HepG2 (cell line): Measurements from ENCODE around the gene MYO19. TPM values are rescaled to one million over a fixed set of nuclear protein-coding genes. Genes with fewer than 3 reads are reported as not detected.

Experiments used
- BRD4 ChIP-seq: sonication (generic); formaldehyde crosslinking; IDR thresholded peaks from 2 replicates; pipeline ENCODE4 v1.4.0; 2020; ENCODE audit warnings: missing genetic modification reagents
- CSRNP2 ChIP-seq: sonication (generic); formaldehyde crosslinking; conservative IDR thresholded peaks from 2 replicates; pipeline ENCODE4 v1.8.0; 2022; ENCODE audit warnings: low read depth, missing genetic modification reagents
- FOSL2 ChIP-seq: sonication (generic); formaldehyde crosslinking; IDR thresholded peaks from 2 replicates; pipeline ENCODE4 v1.4.0; 2020; ENCODE audit warnings: missing genetic modification reagents
- GFI1 ChIP-seq: sonication (generic); formaldehyde crosslinking; IDR thresholded peaks from 2 replicates; pipeline ENCODE4 v1.5.0; 2020; ENCODE audit warnings: missing genetic modification reagents, mild to moderate bottlenecking, borderline replicate concordance
- GTF2F1 ChIP-seq: fragments of 150-350 bp; IDR thresholded peaks from 2 replicates; pipeline ENCODE4 v1.6.1; 2014; ENCODE audit warnings: low read length
- HNF4G ChIP-seq, 2 experiments: sonication (generic) in 1 of 2; formaldehyde crosslinking in 1 of 2; IDR thresholded peaks; 2 replicates each; pipeline versions ENCODE4 v1.4.0 to v1.6.1; 2011 to 2020; ENCODE audit warnings: borderline replicate concordance in 2 of 2, low read depth in 2 of 2, mild to moderate bottlenecking in 2 of 2, low read length in 1 of 2, missing genetic modification reagents in 1 of 2, moderate library complexity in 1 of 2
- JARID2 ChIP-seq: sonication (generic); formaldehyde crosslinking; IDR thresholded peaks from 2 replicates; pipeline ENCODE4 v1.8.1; 2023; ENCODE audit warnings: missing genetic modification reagents, inconsistent platforms; ENCODE audit not compliant: insufficient replicate concordance
- KLF15 ChIP-seq: sonication (generic); formaldehyde crosslinking; IDR thresholded peaks from 2 replicates; pipeline ENCODE4 v1.8.1; 2023; ENCODE audit warnings: borderline replicate concordance, mild to moderate bottlenecking, inconsistent platforms, missing genetic modification reagents, mixed read lengths
- NFKB2 ChIP-seq: sonication (generic); formaldehyde crosslinking; IDR thresholded peaks from 2 replicates; pipeline ENCODE4 v1.4.0; 2020; ENCODE audit warnings: missing genetic modification reagents, borderline replicate concordance
- ZBTB4 ChIP-seq: sonication (generic); formaldehyde crosslinking; IDR thresholded peaks from 2 replicates; pipeline ENCODE4 v1.4.0; 2020; ENCODE audit warnings: missing genetic modification reagents, mild to moderate bottlenecking, borderline replicate concordance
- ZC3H13 ChIP-seq: sonication (generic); formaldehyde crosslinking; IDR thresholded peaks from 2 replicates; pipeline ENCODE4 v1.8.1; 2023; ENCODE audit warnings: mild to moderate bottlenecking, missing genetic modification reagents, moderate library complexity
- ZFX ChIP-seq: sonication (generic); formaldehyde crosslinking; IDR thresholded peaks from 2 replicates; pipeline ENCODE4 v1.4.0; 2020; ENCODE audit warnings: mild to moderate bottlenecking, low read depth, missing genetic modification reagents, moderate library complexity
- ZNF788 ChIP-seq: sonication (generic); formaldehyde crosslinking; IDR thresholded peaks from 2 replicates; pipeline ENCODE4 v1.5.0; 2020; ENCODE audit warnings: mild to moderate bottlenecking, missing genetic modification reagents, borderline replicate concordance
- polyA plus RNA-seq, 8 experiments: library from polyadenylated mRNA; depleted of rRNA in 3 of 8; stranded (reverse) in 7 of 8; unstranded in 1 of 8; fragments of >200 nt; fragmentation: Illumina TruSeq in 4 of 8; extraction: Trizol in 4 of 8; gene quantifications; 2 replicates each; pipeline versions ENCODE4 v1.2.1 to v1.2.3, GENCODE V29; 2011 to 2016; ENCODE audit warnings: low read depth in 4 of 8, missing spikeins in 1 of 8, mixed read lengths in 1 of 8; ENCODE audit not compliant: insufficient read depth in 1 of 8
- total RNA-seq, 5 experiments: library from RNA; depleted of rRNA; stranded (reverse); fragments of >200 nt; fragmentation: Illumina TruSeq; extraction: Trizol; gene quantifications; 2 replicates each; pipeline ENCODE4 v1.2.3, GENCODE V29; 2016; ENCODE audit warnings: low read depth in 1 of 5
- TF ChIP-seq, protein P1 (sequence below): sonication (generic); formaldehyde crosslinking; IDR thresholded peaks from 2 replicates; pipeline ENCODE4 v1.4.0; 2020; ENCODE audit warnings: missing genetic modification reagents
- TF ChIP-seq, protein P2 (sequence below): sonication (generic); formaldehyde crosslinking; IDR thresholded peaks from 2 replicates; pipeline ENCODE4 v1.5.0; 2020; ENCODE audit warnings: missing genetic modification reagents, mild to moderate bottlenecking, borderline replicate concordance
- TF ChIP-seq, protein P3 (sequence below): sonication (generic); formaldehyde crosslinking; IDR thresholded peaks from 2 replicates; pipeline ENCODE4 v1.4.0; 2020; ENCODE audit warnings: mild to moderate bottlenecking, missing genetic modification reagents

The MYO19 gene
- total and polyA plus RNA-seq, 2 of the 13 experiments (the other 11 are each of a cell fraction or from before 2014, with no cell fraction given), result 75.7 to 82.3 TPM

GRCh38 chr17:36534840-36535668 is at the start of gene MYO19, which contains the start of gene PIGW (continued):
- TF ChIP-seq CSRNP2 (CRISPR knock-in tag) (no peak), ZFX (CRISPR knock-in tag) (peak; percentile 78), BRD4 (peak; percentile 35; the same call in 1 of the 2 replicates), JARID2 (CRISPR knock-in tag) (no peak), ZNF788 (CRISPR knock-in tag) (peak; percentile 69), HNF4G (IDR thresholded peaks at IDR 0.05; ENCODE audit: borderline replicate concordance, low read depth, low read length) (no peak), HNF4G (CRISPR knock-in tag; IDR thresholded peaks at IDR 0.05; ENCODE audit: borderline replicate concordance, low read depth) (peak; percentile 50; the same call in 1 of the 2 replicates), ZBTB4 (CRISPR knock-in tag) (0 out of 2 replicates have a peak, but pooled peaks have one; percentile 24), FOSL2 (CRISPR knock-in tag) (no peak), NFKB2 (CRISPR knock-in tag) (peak; percentile 40; the same call in 1 of the 2 replicates), ZC3H13 (CRISPR knock-in tag) (peak; percentile 48; the same call in 1 of the 2 replicates), GTF2F1 (0 out of 2 replicates have a peak, but pooled peaks have one; percentile 46), KLF15 (CRISPR knock-in tag) (0 out of 2 replicates have a peak, but pooled peaks have one; percentile 31), GFI1 (CRISPR knock-in tag) (peak; percentile 71)
- TF ChIP-seq, protein P1, sequence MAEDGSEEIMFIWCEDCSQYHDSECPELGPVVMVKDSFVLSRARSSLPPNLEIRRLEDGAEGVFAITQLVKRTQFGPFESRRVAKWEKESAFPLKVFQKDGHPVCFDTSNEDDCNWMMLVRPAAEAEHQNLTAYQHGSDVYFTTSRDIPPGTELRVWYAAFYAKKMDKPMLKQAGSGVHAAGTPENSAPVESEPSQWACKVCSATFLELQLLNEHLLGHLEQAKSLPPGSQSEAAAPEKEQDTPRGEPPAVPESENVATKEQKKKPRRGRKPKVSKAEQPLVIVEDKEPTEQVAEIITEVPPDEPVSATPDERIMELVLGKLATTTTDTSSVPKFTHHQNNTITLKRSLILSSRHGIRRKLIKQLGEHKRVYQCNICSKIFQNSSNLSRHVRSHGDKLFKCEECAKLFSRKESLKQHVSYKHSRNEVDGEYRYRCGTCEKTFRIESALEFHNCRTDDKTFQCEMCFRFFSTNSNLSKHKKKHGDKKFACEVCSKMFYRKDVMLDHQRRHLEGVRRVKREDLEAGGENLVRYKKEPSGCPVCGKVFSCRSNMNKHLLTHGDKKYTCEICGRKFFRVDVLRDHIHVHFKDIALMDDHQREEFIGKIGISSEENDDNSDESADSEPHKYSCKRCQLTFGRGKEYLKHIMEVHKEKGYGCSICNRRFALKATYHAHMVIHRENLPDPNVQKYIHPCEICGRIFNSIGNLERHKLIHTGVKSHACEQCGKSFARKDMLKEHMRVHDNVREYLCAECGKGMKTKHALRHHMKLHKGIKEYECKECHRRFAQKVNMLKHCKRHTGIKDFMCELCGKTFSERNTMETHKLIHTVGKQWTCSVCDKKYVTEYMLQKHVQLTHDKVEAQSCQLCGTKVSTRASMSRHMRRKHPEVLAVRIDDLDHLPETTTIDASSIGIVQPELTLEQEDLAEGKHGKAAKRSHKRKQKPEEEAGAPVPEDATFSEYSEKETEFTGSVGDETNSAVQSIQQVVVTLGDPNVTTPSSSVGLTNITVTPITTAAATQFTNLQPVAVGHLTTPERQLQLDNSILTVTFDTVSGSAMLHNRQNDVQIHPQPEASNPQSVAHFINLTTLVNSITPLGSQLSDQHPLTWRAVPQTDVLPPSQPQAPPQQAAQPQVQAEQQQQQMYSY (CRISPR knock-in tag), result peak; percentile 15; the same call in 1 of the 2 replicates
- TF ChIP-seq, protein P2, sequence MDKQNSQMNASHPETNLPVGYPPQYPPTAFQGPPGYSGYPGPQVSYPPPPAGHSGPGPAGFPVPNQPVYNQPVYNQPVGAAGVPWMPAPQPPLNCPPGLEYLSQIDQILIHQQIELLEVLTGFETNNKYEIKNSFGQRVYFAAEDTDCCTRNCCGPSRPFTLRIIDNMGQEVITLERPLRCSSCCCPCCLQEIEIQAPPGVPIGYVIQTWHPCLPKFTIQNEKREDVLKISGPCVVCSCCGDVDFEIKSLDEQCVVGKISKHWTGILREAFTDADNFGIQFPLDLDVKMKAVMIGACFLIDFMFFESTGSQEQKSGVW, result no peak
- TF ChIP-seq, protein P3, sequence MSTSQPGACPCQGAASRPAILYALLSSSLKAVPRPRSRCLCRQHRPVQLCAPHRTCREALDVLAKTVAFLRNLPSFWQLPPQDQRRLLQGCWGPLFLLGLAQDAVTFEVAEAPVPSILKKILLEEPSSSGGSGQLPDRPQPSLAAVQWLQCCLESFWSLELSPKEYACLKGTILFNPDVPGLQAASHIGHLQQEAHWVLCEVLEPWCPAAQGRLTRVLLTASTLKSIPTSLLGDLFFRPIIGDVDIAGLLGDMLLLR (CRISPR knock-in tag), result peak; percentile 84; the same call in 1 of the 2 replicates
